CD4-positive, alpha-beta T cell treated with Interleukin-4 for 1 hour (primary cell): Measurements from ENCODE around the gene GLIS1.

ENCODE experiments used
- DNase-seq, 2 donors: peaks; one replicate each; pipeline ENCODE4 v3.0.0-alpha.2; 2020 to 2022

Gene GLIS1

GRCh38 chr1:53717025-53717804, 21.7 kb downstream of the GLIS1 start:
- DNase-seq = no peak

GRCh38 chr1:53716150-53716549, 22.8 kb downstream of the GLIS1 start:
- DNase-seq = no peak

GRCh38 chr1:53715478-53715877, 23.5 kb downstream of the GLIS1 start:
- DNase-seq = no peak

- no peak for DNase-seq
These were observed 26.7 kb downstream of the GLIS1 start for GRCh38 chr1:53712276-53712675.

GRCh38 chr1:53710584-53710983, 28.4 kb downstream of the GLIS1 start:
- DNase-seq = no peak

GRCh38 chr1:53708687-53709086, 30.3 kb downstream of the GLIS1 start:
- DNase-seq = no peak

- no peak for DNase-seq
These were observed 32.6 kb downstream of the GLIS1 start for GRCh38 chr1:53706356-53706755.

- no peak for DNase-seq
These were observed 33.4 kb downstream of the GLIS1 start for GRCh38 chr1:53705446-53706096.

- no peak for DNase-seq
These were observed 34.0 kb downstream of the GLIS1 start for GRCh38 chr1:53704804-53705445.

GRCh38 chr1:53704304-53704703, 34.7 kb downstream of the GLIS1 start:
- DNase-seq = no peak

- no peak for DNase-seq
These were observed 35.8 kb downstream of the GLIS1 start for GRCh38 chr1:53703174-53703573.

- no peak for DNase-seq
These were observed 36.6 kb downstream of the GLIS1 start for GRCh38 chr1:53702341-53702740.

GRCh38 chr1:53700776-53701175, 38.2 kb downstream of the GLIS1 start:
- DNase-seq = no peak

- no peak for DNase-seq
These were observed 39.0 kb downstream of the GLIS1 start for GRCh38 chr1:53699981-53700380.

GRCh38 chr1:53698384-53698980, 40.5 kb downstream of the GLIS1 start:
- DNase-seq = no peak

- no peak for DNase-seq
These were observed 41.1 kb downstream of the GLIS1 start for GRCh38 chr1:53697721-53698383.

GRCh38 chr1:53696990-53697389, 42.0 kb downstream of the GLIS1 start:
- no peak for DNase-seq

- no peak for DNase-seq
These were observed 42.4 kb downstream of the GLIS1 start for GRCh38 chr1:53696571-53696970.

- DNase-seq = no peak
These were observed 42.9 kb downstream of the GLIS1 start for GRCh38 chr1:53696051-53696450.

- DNase-seq = no peak
These were observed 43.8 kb downstream of the GLIS1 start for GRCh38 chr1:53695116-53695515.

GRCh38 chr1:53694718-53695091, 44.3 kb downstream of the GLIS1 start:
- no peak for DNase-seq

GRCh38 chr1:53693773-53694717, 44.9 kb downstream of the GLIS1 start:
- DNase-seq = no peak
